IMR-90 (cell line): Measurements from ENCODE around the gene CWC27. TPM values are rescaled to one million over a fixed set of nuclear protein-coding genes. Genes with fewer than 3 reads are reported as not detected.

Experiments
- ATAC-seq: fragments of 200-7000 bp; cut with Tn5 transposase; 2 replicates; pipeline ENCODE4 v1.9.1; 2020; ENCODE audit warnings: low read depth, mild to moderate bottlenecking, moderate library complexity
- BruUV-seq: library from RNA; stranded (reverse); fragments of 400-500 nt; replicated peaks from 2 replicates; lab custom pipeline; 2021; lab: Mats Ljungman, UMichigan
- CTCF ChIA-PET: fragments of 300-600 bp; formaldehyde crosslinking; extraction: SDS; loops from one replicate; lab custom pipeline; 2021; ENCODE audit warnings: antibody characterized with exemption; lab: Yijun Ruan, JAX
- POLR2A ChIA-PET: fragments of 300-600 bp; sonication (Branson Sonifier 250); formaldehyde crosslinking; loops from one replicate; lab custom pipeline; 2022; ENCODE audit warnings: antibody characterized with exemption; ENCODE audit not compliant: unreplicated experiment; lab: Charles Lee
- DNase-seq: peaks from one replicate; pipeline ENCODE4 v3.0.0; 2013
- H2AFZ ChIP-seq: replicated peaks from 2 replicates; pipeline ENCODE3; 2013; ENCODE audit warnings: low read length, mild to moderate bottlenecking; ENCODE audit not compliant: poor library complexity
- H2AK5ac ChIP-seq: 2 replicates; pipeline ENCODE4 v1.6.1; 2013; ENCODE audit warnings: low read depth, low read length, inconsistent platforms
- H2AK9ac ChIP-seq: replicated peaks from 2 replicates; pipeline ENCODE3; 2013; ENCODE audit warnings: mild to moderate bottlenecking, low read depth, low read length, moderate library complexity; ENCODE audit not compliant: poor library complexity
- H2BK120ac ChIP-seq: 2 replicates; pipeline ENCODE4 v1.6.1; 2013; ENCODE audit warnings: low read depth, low read length, inconsistent platforms
- H2BK15ac ChIP-seq: 3 replicates; pipeline ENCODE4 v1.6.1; 2013; ENCODE audit warnings: low read depth, low read length, inconsistent platforms
- H2BK20ac ChIP-seq: 2 replicates; pipeline ENCODE4 v1.6.1; 2013; ENCODE audit warnings: low read depth, mild to moderate bottlenecking, inconsistent platforms, low read length, moderate library complexity
- H2BK5ac ChIP-seq: 2 replicates; pipeline ENCODE4 v1.6.1; 2013; ENCODE audit warnings: mild to moderate bottlenecking, low read depth, low read length, inconsistent platforms; ENCODE audit not compliant: poor library complexity, severe bottlenecking
- H3K14ac ChIP-seq: replicated peaks from 2 replicates; pipeline ENCODE4 v1.6.1; 2013; ENCODE audit warnings: low read depth, low read length, inconsistent platforms
- H3K18ac ChIP-seq: 2 replicates; pipeline ENCODE4 v1.6.1; 2013; ENCODE audit warnings: low read depth, low read length, control low read depth
- H3K23ac ChIP-seq: 2 replicates; pipeline ENCODE4 v1.6.1; 2013; ENCODE audit warnings: low read depth, low read length, inconsistent platforms
- H3K27ac ChIP-seq: 2 replicates; pipeline ENCODE4 v1.5.1; 2013; ENCODE audit warnings: mild to moderate bottlenecking, control low read depth, low read length; ENCODE audit not compliant: insufficient read depth
- H3K27me3 ChIP-seq: 2 replicates; pipeline ENCODE4 v1.6.1; 2013; ENCODE audit warnings: low read length; ENCODE audit not compliant: control insufficient read depth, insufficient read depth
- H3K36me3 ChIP-seq: 2 replicates; pipeline ENCODE4 v1.6.1; 2013; ENCODE audit warnings: low read length, mixed read lengths; ENCODE audit not compliant: control insufficient read depth, insufficient read depth
- H3K4ac ChIP-seq: 2 replicates; pipeline ENCODE4 v1.6.1; 2013; ENCODE audit warnings: low read depth, low read length, inconsistent platforms
- H3K4me1 ChIP-seq: 2 replicates; pipeline ENCODE4 v1.6.1; 2013; ENCODE audit warnings: low read length, mixed read lengths; ENCODE audit not compliant: control insufficient read depth, insufficient read depth
- H3K4me2 ChIP-seq: 2 replicates; pipeline ENCODE4 v1.6.1; 2013; ENCODE audit warnings: low read depth, mild to moderate bottlenecking, control low read depth, low read length, moderate library complexity
- H3K4me3 ChIP-seq: 2 replicates; pipeline ENCODE4 v1.5.1; 2013; ENCODE audit warnings: low read depth, mild to moderate bottlenecking, control low read depth, low read length, moderate library complexity; ENCODE audit not compliant: insufficient read depth
- H3K56ac ChIP-seq: 2 replicates; pipeline ENCODE4 v1.6.1; 2013; ENCODE audit warnings: low read length, inconsistent platforms; ENCODE audit not compliant: insufficient read depth; ENCODE audit errors: extremely low read depth
- H3K79me1 ChIP-seq, 2 experiments: 2 replicates each; pipeline ENCODE4 v1.6.1; 2013; ENCODE audit warnings: low read length in 2 of 2, inconsistent platforms in 1 of 2, low read depth in 1 of 2
- H3K9ac ChIP-seq: 2 replicates; pipeline ENCODE4 v1.6.1; 2013; ENCODE audit warnings: low read depth, low read length, control low read depth
- H3K9me1 ChIP-seq: 2 replicates; pipeline ENCODE4 v1.6.1; 2013; ENCODE audit warnings: low read length, inconsistent platforms; ENCODE audit not compliant: insufficient read depth
- H3K9me3 ChIP-seq: 2 replicates; pipeline ENCODE4 v1.6.1; 2013; ENCODE audit warnings: low read length; ENCODE audit not compliant: control insufficient read depth, insufficient read depth
- H4K20me1 ChIP-seq: 2 replicates; pipeline ENCODE4 v1.6.1; 2013; ENCODE audit warnings: low read length, inconsistent platforms; ENCODE audit not compliant: insufficient read depth
- H4K5ac ChIP-seq: 2 replicates; pipeline ENCODE4 v1.6.1; 2013; ENCODE audit warnings: mild to moderate bottlenecking, low read depth, low read length, control low read depth
- H4K8ac ChIP-seq, 2 experiments: 2 replicates each; pipeline ENCODE4 v1.6.1; 2013; ENCODE audit warnings: low read depth in 2 of 2, low read length in 2 of 2, control low read depth in 1 of 2, inconsistent platforms in 1 of 2
- H4K91ac ChIP-seq: 2 replicates; pipeline ENCODE4 v1.6.1; 2013; ENCODE audit warnings: low read depth, low read length, inconsistent platforms; ENCODE audit not compliant: insufficient read depth
- CEBPB ChIP-seq: IDR thresholded peaks from 2 replicates; pipeline ENCODE4 v1.6.1; 2012; ENCODE audit warnings: low read depth, low read length, improper control_type of control experiment
- CHD1 ChIP-seq: IDR thresholded peaks from 2 replicates; pipeline ENCODE4 v1.6.1; 2012; ENCODE audit warnings: low read depth, low read length, improper control_type of control experiment
- FOS ChIP-seq: fragments of 150-350 bp; IDR thresholded peaks from 2 replicates; pipeline ENCODE4 v1.6.1; 2016; ENCODE audit warnings: low read depth, low read length
- MAFK ChIP-seq: IDR thresholded peaks from 2 replicates; pipeline ENCODE4 v1.6.1; 2012; ENCODE audit warnings: low read depth, low read length, improper control_type of control experiment
- MXI1 ChIP-seq: IDR thresholded peaks from 2 replicates; pipeline ENCODE4 v1.6.1; 2012; ENCODE audit warnings: low read depth, mild to moderate bottlenecking, low read length, moderate library complexity, borderline replicate concordance
- NFE2L2 ChIP-seq: fragments of 150-350 bp; IDR thresholded peaks from 2 replicates; pipeline ENCODE4 v1.6.1; 2016; ENCODE audit warnings: low read depth, mild to moderate bottlenecking, low read length
- POLR2A ChIP-seq: IDR thresholded peaks from 2 replicates; pipeline ENCODE4 v1.6.1; 2012; ENCODE audit warnings: mild to moderate bottlenecking, low read depth, low read length
- RAD21 ChIP-seq: IDR thresholded peaks from 2 replicates; pipeline ENCODE4 v1.6.1; 2012; ENCODE audit warnings: low read length, improper control_type of control experiment
- WGBS, 2 experiments: methylation state at CpG; one replicate each; pipeline versions ENCODE4 v1.1.5 to v1.1.7; 2013; ENCODE audit warnings: missing lambda C conversion rate in 2 of 2; ENCODE audit not compliant: insufficient read length in 1 of 2; ENCODE audit errors: extremely low coverage in 2 of 2; 5-methylcytosine and 5-hydroxymethylcytosine counted together
- dilution Hi-C: fragments of 300-500 bp; cut with HindIII; formaldehyde crosslinking; loops from one replicate; pipeline ENCODE4 v1.14.3; 2018; ENCODE audit warnings: low sequenced_read_pairs; ENCODE audit not compliant: unreplicated experiment
- in situ Hi-C: fragments of 300-500 bp; cut with MboI; formaldehyde crosslinking; loops from 3 replicates; pipeline ENCODE4 v1.14.3; 2019; ENCODE audit warnings: low sequenced_read_pairs, inconsistent platforms, mixed read lengths
- intact Hi-C: fragments of 100-400 bp; cut with micrococcal nuclease; formaldehyde crosslinking; loops from 2 replicates; pipeline ENCODE4 v1.10.0; 2022
- polyA plus RNA-seq, 3 experiments: library from polyadenylated mRNA; depleted of rRNA; stranded (reverse); fragments of >200 nt; gene quantifications; 2 replicates each; pipeline ENCODE4 v1.2.3, GENCODE V29; 2012; ENCODE audit warnings: low replicate concordance in 1 of 3
- total RNA-seq: library from RNA; depleted of rRNA; stranded (reverse); fragments of >200 nt; gene quantifications from 2 replicates; pipeline ENCODE4 v1.2.3, GENCODE V29; 2012
- TF ChIP-seq, protein P1 (sequence below): fragments of 150-350 bp; IDR thresholded peaks from 2 replicates; pipeline ENCODE4 v1.6.1; 2016; ENCODE audit warnings: low read depth, mild to moderate bottlenecking, low read length, moderate library complexity, borderline replicate concordance
- TF ChIP-seq, protein P2 (sequence below): fragments of 150-350 bp; IDR thresholded peaks from 2 replicates; pipeline ENCODE4 v1.6.1; 2017; ENCODE audit warnings: mild to moderate bottlenecking, antibody characterized with exemption, low read length, low read depth

The CWC27 gene
- total and polyA plus RNA-seq, 2 of the 4 experiments (the other 2 are of a cell fraction): 13.3 to 17.1 TPM

DNA sequence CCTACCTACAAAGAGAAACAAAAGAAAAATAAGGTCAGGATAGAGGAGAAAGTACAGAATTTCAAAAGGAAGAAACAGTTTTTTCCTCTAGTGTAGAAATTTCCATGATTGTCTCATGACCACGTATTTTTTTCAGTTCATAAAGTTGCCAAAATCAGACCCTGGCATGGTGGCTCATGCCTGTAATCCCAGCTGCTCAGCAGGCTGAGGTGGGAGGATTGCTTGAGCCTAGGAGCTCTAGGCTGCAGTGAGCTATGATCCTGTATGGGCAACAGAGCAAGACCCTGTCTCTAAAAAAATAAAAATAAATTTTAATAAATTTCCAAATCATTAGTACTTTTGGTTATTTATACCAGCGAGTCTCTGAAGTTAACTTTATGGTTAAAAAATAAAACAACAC lies 37.8 kb downstream of the CWC27 start:
- no peaks in the 10 kb centered on the region for H3K9me1 ChIP-seq
- H3K23ac ChIP-seq: no peak overlapping the region
- H3K4me3 ChIP-seq: no peak overlapping the region
- WGBS, 2 experiments: no CpG with 5 or more reads among the region's 2 CpGs
- no peaks in the 10 kb centered on the region for H3K79me1 ChIP-seq
- H4K20me1 ChIP-seq: no peaks in the 10 kb centered on the region
- no peak overlapping the region for H4K8ac ChIP-seq
- no peak overlapping the region for H3K56ac ChIP-seq
- H3K4ac ChIP-seq: no peak overlapping the region
- no peak overlapping the region for H2BK20ac ChIP-seq
- no peaks in the 10 kb centered on the region for H3K9me3 ChIP-seq
- no peak overlapping the region for H3K9ac ChIP-seq
- no TSS peak for BruUV-seq
- ChIA-PET CTCF (no interaction called here), POLR2A (no interaction called here)
- H4K91ac ChIP-seq: no peak overlapping the region
- no peaks in the 10 kb centered on the region for H3K27me3 ChIP-seq
- H3K4me1 ChIP-seq: no peaks in the 10 kb centered on the region
- H3K27ac ChIP-seq: no peak overlapping the region
- H4K5ac ChIP-seq: no peak overlapping the region
- in situ Hi-C loops (no loop called here), intact Hi-C loops (no loop called here), dilution Hi-C loops (no loop called here)
- H2BK5ac ChIP-seq: no peak overlapping the region
- H3K18ac ChIP-seq: no peak overlapping the region
- no peak overlapping the region for H3K4me2 ChIP-seq
- no peak overlapping the region for H3K14ac ChIP-seq
- DNase-seq (no peak), ATAC-seq (no peak)
- no peak overlapping the region for H2BK15ac ChIP-seq
- no peak for TF ChIP-seq MAFK
- TF ChIP-seq, protein P1, sequence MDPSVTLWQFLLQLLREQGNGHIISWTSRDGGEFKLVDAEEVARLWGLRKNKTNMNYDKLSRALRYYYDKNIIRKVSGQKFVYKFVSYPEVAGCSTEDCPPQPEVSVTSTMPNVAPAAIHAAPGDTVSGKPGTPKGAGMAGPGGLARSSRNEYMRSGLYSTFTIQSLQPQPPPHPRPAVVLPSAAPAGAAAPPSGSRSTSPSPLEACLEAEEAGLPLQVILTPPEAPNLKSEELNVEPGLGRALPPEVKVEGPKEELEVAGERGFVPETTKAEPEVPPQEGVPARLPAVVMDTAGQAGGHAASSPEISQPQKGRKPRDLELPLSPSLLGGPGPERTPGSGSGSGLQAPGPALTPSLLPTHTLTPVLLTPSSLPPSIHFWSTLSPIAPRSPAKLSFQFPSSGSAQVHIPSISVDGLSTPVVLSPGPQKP: no peak
- no peak for TF ChIP-seq POLR2A
- no peak for TF ChIP-seq CHD1
- no peak for TF ChIP-seq CEBPB
- TF ChIP-seq MXI1: no peak
- TF ChIP-seq RAD21: no peak
- no peak for TF ChIP-seq NFE2L2
- TF ChIP-seq, protein P2, sequence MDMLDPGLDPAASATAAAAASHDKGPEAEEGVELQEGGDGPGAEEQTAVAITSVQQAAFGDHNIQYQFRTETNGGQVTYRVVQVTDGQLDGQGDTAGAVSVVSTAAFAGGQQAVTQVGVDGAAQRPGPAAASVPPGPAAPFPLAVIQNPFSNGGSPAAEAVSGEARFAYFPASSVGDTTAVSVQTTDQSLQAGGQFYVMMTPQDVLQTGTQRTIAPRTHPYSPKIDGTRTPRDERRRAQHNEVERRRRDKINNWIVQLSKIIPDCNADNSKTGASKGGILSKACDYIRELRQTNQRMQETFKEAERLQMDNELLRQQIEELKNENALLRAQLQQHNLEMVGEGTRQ: no peak
- no peak for TF ChIP-seq FOS
- H3K36me3 ChIP-seq: no peaks in the 10 kb centered on the region; the same call in 1 of the 2 replicates
- no peak overlapping the region for H2BK120ac ChIP-seq
- H2AK5ac ChIP-seq: no peak overlapping the region
- no peak overlapping the region for H2AFZ ChIP-seq
- no peak overlapping the region for H2AK9ac ChIP-seq
